Measurements from ENCODE around the gene PRKCA.

The PRKCA gene

DNA sequence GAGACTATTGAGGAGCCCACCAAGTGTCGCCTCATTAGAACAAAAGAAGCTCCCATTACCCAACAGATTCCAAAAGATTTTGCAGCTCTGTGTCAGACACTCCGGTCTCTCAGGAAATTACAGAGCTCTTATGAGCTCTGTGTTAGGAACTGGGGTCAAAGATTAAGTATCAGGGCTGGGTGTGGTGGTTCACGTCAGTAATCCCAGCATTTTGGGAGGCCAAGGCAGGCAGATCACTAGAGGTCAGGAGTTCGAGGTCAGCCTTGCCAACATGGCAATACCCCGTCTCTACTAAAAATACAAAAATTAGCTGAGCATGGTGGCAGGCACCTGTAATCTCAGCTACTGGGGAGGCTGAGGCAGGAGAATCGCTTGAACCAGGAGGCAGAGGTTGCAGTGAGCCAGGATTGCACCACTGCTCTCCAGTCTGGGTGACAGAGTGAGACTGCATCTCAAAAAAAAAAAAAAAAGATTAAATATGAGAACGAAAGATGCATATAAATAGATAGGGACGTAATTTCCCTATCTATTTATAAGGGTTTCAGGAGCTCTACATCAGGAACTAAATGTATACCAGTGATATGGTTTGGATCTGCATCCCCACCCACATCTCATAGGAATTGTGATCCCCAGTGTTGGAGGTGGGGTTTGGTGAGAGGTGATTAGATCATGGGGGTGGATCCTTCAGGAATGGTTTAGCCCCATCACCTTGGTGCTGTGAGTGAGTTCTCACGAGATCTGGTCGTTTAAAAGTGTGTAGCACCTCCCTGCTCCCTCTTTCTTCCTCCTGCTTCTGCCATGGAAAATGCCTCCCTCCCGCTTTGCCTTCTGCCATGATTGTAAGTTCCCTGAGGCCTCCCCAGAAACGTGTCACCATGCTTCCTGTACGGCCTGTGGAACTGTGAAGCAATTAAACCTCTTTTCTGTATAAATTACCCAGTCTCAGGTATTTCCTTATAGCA lies 111.4 kb downstream of the PRKCA start:
- TF ChIP-seq GATA2 (IDR thresholded peaks at IDR 0.05; ENCODE audit: low read depth, low read length) (no peak), GATA3 (IDR thresholded peaks at IDR 0.05; ENCODE audit: low read depth, low read length) (no peak)

DNA sequence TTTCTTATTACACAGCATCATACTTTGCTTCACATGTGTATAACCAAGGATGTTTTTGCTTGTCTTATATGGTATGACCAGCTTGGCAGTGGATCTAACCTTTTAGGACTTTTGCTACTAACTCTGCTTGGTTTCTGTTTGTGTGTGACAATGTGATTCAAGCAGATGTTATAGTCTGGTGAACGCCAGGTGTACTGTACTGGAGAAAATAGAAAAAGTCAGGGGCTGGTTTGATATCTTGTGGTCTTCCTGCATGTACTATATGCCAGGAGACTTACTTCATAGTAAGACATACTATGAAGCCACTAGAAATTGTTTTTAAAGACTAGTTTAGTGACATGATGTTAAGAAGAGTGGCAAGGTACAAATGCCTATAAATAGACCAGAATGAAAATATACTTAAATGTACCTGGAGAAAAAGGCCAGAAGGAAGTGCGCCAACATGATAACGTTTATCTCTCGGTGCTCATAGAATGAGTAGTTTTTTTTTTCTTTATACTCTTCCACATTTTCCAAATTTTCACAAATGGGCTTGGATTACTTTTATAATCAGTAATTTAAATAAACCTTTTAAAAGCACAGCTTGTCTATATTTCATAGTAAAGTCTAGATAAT lies 112.3 kb downstream of the PRKCA start:
- TF ChIP-seq GATA2 (IDR thresholded peaks at IDR 0.05; ENCODE audit: low read depth, low read length) (no peak), GATA3 (IDR thresholded peaks at IDR 0.05; ENCODE audit: low read depth, low read length) (no peak)

DNA sequence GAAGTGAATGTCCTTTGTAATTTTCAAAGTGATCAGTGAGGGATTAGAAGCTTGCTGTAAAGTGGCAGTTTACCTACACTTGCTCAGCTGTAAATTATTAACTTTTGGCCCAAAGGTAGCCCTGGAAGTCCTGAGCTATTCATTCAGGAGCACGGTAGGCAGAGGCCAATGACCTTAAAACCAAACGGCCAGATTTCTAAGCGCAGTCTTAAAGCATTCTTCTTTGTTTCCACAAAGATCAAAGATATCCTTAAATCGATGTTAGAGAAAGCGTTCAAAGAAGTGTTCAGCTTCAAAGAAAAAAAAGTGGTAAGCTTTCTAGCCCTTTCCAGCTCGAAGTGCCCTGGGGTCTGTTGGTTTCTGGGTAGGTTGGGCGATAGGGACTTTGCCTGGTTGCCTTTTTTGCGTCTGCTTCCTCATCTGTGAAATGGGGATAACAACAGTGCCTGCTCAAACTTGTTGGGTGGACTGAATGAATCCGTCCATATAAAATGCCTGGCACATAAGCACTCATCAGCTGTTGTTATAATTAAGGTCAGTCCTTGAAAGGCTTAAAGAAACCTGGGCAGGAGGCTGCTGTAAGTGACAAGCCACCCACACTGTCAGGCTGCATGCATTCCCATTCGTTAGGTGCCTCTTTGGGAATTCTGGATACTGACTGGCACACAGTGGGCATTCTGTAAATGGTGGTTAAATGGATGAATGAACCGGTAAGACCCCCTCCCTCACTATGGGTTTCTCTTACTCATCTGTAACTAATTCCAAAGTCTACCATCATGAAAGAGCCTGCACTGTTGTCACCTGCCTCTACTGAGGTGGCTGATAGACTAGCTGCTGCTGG lies 113.2 kb downstream of the PRKCA start:
- TF ChIP-seq GATA2 (IDR thresholded peaks at IDR 0.05; ENCODE audit: low read depth, low read length), result no peak
- no peak for TF ChIP-seq GATA3 (IDR thresholded peaks at IDR 0.05; ENCODE audit: low read depth, low read length)

- TF ChIP-seq GATA3 (IDR thresholded peaks at IDR 0.05; ENCODE audit: low read depth, low read length) (no peak), GATA2 (IDR thresholded peaks at IDR 0.05; ENCODE audit: low read depth, low read length) (no peak)
Observed at GRCh38 chr17:66416207-66416940, 114.0 kb downstream of the PRKCA start.

DNA sequence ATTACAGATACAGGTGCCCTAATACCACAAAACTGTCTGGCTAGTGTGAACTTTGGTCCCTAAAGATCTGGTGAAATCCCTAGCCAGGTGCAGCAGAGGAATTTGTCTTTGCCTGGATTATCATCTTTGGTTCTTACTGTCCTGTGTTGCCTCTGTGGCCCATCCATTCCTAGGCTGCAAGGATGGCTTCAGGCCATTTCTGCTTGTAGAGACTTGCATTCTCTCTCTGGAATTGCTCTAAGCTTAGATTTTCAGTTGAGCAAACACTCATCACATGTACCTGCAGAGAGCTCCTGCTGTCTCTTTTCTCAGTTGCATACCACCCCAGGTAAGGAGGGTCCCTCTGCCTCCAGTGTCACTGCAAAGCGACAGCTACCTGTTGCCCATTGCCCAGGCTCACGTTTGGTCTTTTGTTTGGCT lies 114.9 kb downstream of the PRKCA start:
- TF ChIP-seq GATA2 (IDR thresholded peaks at IDR 0.05; ENCODE audit: low read depth, low read length) (no peak), GATA3 (IDR thresholded peaks at IDR 0.05; ENCODE audit: low read depth, low read length) (no peak)

DNA sequence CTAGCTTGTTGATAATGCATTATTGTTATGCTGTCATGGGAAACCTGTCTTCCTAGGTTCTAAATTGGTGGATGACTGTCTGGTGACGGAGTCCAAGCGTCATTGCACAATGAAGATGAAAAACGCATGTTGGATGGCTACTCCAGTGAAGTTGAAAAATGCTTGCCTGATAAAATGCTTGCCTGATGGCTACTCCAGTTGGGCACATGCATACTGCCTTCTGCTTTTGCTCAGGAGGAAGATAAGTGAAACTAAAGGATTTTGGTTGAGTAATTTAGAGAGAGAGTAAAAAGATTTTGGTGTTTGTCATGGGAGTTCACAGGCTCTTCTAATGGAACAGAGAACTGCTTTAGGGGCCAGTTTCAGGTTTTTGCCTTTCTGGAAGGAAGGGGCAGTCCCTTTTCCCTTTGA lies 118.6 kb downstream of the PRKCA start:
- TF ChIP-seq GATA2 (IDR thresholded peaks at IDR 0.05; ENCODE audit: low read depth, low read length), result no peak
- TF ChIP-seq GATA3 (IDR thresholded peaks at IDR 0.05; ENCODE audit: low read depth, low read length), result no peak

GRCh38 chr17:66422186-66422585 lies 119.8 kb downstream of the PRKCA start:
- TF ChIP-seq GATA3 (IDR thresholded peaks at IDR 0.05; ENCODE audit: low read depth, low read length) (no peak), GATA2 (IDR thresholded peaks at IDR 0.05; ENCODE audit: low read depth, low read length) (no peak)

GRCh38 chr17:66423056-66423955 lies 120.9 kb downstream of the PRKCA start:
- TF ChIP-seq GATA2 (IDR thresholded peaks at IDR 0.05; ENCODE audit: low read depth, low read length), result no peak
- TF ChIP-seq GATA3 (IDR thresholded peaks at IDR 0.05; ENCODE audit: low read depth, low read length), result no peak

GRCh38 chr17:66425756-66426396 lies 123.5 kb downstream of the PRKCA start:
- TF ChIP-seq GATA3 (IDR thresholded peaks at IDR 0.05; ENCODE audit: low read depth, low read length) (no peak), GATA2 (IDR thresholded peaks at IDR 0.05; ENCODE audit: low read depth, low read length) (no peak)

GRCh38 chr17:66426397-66427033 lies 124.1 kb downstream of the PRKCA start:
- TF ChIP-seq GATA2 (IDR thresholded peaks at IDR 0.05; ENCODE audit: low read depth, low read length), result no peak
- TF ChIP-seq GATA3 (IDR thresholded peaks at IDR 0.05; ENCODE audit: low read depth, low read length), result no peak

DNA sequence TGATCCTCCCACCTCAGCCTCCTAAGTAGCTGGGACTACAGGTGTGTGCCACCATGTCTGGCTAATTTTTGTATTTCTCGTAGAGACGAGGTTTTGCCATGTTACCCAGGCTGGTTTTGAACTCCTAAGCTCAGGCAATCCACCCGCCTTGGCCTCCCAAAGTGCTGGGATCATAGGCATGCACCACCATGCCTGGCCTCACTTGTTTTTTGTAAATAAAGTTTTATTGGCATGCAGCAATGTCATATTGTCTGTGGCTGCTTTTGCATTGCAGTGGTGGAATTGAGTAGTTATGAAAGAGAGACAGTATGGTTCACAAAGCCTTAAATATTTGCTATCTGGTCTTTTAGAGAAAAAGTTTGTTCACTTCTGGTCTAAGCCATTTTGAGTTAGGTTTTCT lies 124.7 kb downstream of the PRKCA start:
- TF ChIP-seq GATA3 (IDR thresholded peaks at IDR 0.05; ENCODE audit: low read depth, low read length) (no peak), GATA2 (IDR thresholded peaks at IDR 0.05; ENCODE audit: low read depth, low read length) (no peak)

DNA sequence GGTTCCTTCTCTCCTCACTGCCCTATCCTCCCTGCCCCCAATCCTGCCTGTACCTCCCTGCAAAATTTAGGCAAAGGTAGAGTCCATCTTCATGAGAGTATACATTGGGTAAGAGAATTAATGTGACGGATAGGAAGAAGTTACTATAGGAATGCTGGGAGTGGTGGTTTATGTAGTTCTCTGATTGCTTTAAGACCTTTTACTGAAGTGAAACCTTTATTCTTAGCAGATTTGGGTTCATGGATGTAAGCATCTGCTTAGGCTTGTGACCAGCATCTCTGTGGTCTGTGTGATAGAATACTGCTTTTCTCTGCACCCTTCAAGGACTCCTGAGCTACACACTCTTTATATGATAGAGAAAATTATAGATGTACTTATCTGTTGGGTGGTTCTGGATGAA lies 127.3 kb downstream of the PRKCA start:
- TF ChIP-seq GATA3 (IDR thresholded peaks at IDR 0.05; ENCODE audit: low read depth, low read length) (no peak), GATA2 (IDR thresholded peaks at IDR 0.05; ENCODE audit: low read depth, low read length) (no peak)

All from SH-SY5Y (cell line).